Measurements from ENCODE around the gene TEAD2.

GRCh38 chr19:49387936-49388372, 25.7 kb upstream of the TEAD2 start, which contains the start of gene KASH5:
- TF ChIP-seq CHD4 (IDR thresholded peaks at IDR 0.05) = no peak
- no peak for TF ChIP-seq HDAC6 (IDR thresholded peaks at IDR 0.05; ENCODE audit: unreplicated experiment)
- no peak for TF ChIP-seq CTCF (IDR thresholded peaks at IDR 0.05 in 2 of 3, conservative IDR thresholded peaks at IDR 0.05 in 1 of 3; ENCODE audit: control insufficient read depth in 2 of 3, extremely low read depth in 1 of 3, insufficient read depth in 1 of 3, low read depth in 3 of 3, low read length in 3 of 3)
- TF ChIP-seq HCFC1 (IDR thresholded peaks at IDR 0.05; ENCODE audit: low read length) = no peak
